DOHH2 (cell line): ENCODE data around the gene TBCK.

ENCODE experiments used
- H3F3A ChIP-seq: fragments of 200-600 bp; sonication (generic), shearing (Covaris generic); 2 replicates; pipeline ENCODE4 v1.6.0; 2016; ENCODE audit warnings: antibody characterized with exemption, mild to moderate bottlenecking; ENCODE audit not compliant: control insufficient read depth, insufficient read depth
- H3K27ac ChIP-seq: fragments of 200-600 bp; sonication (generic); 2 replicates; pipeline ENCODE4 v1.5.1; 2014; ENCODE audit warnings: low read depth, mild to moderate bottlenecking, low read length, moderate library complexity
- H3K27me3 ChIP-seq: fragments of 200-600 bp; sonication (generic); 2 replicates; pipeline ENCODE4 v1.6.1; 2014; ENCODE audit warnings: mild to moderate bottlenecking, low read length, mixed read lengths; ENCODE audit not compliant: control insufficient read depth
- H3K36me3 ChIP-seq: fragments of 200-600 bp; sonication (generic); 2 replicates; pipeline ENCODE4 v1.6.1; 2014; ENCODE audit warnings: mild to moderate bottlenecking, low read length, moderate library complexity, mixed read lengths; ENCODE audit not compliant: control insufficient read depth
- H3K4me1 ChIP-seq: fragments of 200-600 bp; sonication (generic); 2 replicates; pipeline ENCODE4 v1.6.1; 2014; ENCODE audit warnings: mild to moderate bottlenecking, low read length, mixed read lengths; ENCODE audit not compliant: control insufficient read depth
- H3K4me2 ChIP-seq: fragments of 200-600 bp; sonication (generic); 2 replicates; pipeline ENCODE4 v1.6.0; 2014; ENCODE audit warnings: mild to moderate bottlenecking, low read length, moderate library complexity
- H3K4me3 ChIP-seq: fragments of 200-600 bp; sonication (generic); 2 replicates; pipeline ENCODE4 v1.5.1; 2014; ENCODE audit warnings: mild to moderate bottlenecking, low read length, mixed read lengths
- H3K79me2 ChIP-seq: fragments of 200-600 bp; sonication (generic); 2 replicates; pipeline ENCODE4 v1.6.1; 2014; ENCODE audit warnings: mild to moderate bottlenecking, low read length, mixed read lengths; ENCODE audit not compliant: control insufficient read depth
- H3K9me2 ChIP-seq: fragments of 200-600 bp; sonication (generic); replicated peaks from 2 replicates; pipeline ENCODE4 v1.6.1; 2014; ENCODE audit warnings: mild to moderate bottlenecking, low read length, mixed read lengths; ENCODE audit not compliant: control insufficient read depth
- H3K9me3 ChIP-seq: fragments of 200-600 bp; sonication (generic); 2 replicates; pipeline ENCODE4 v1.6.1; 2014; ENCODE audit warnings: antibody characterized with exemption, low read length, mixed read lengths; ENCODE audit not compliant: control insufficient read depth, insufficient read depth
- H4K20me1 ChIP-seq: fragments of 200-600 bp; sonication (generic); 2 replicates; pipeline ENCODE4 v1.6.0; 2014; ENCODE audit warnings: low read depth, mild to moderate bottlenecking, antibody characterized with exemption, low read length, moderate library complexity; ENCODE audit not compliant: control insufficient read depth, insufficient read depth
- CTCF ChIP-seq: fragments of 200-600 bp; sonication (generic); IDR thresholded peaks from one replicate; pipeline ENCODE4 v1.5.1; 2014; ENCODE audit warnings: antibody characterized with exemption, mild to moderate bottlenecking, low read depth, low read length; ENCODE audit not compliant: poor library complexity, severe bottlenecking
- EZH2phosphoT487 ChIP-seq: fragments of 200-600 bp; sonication (generic); IDR thresholded peaks from 2 replicates; pipeline ENCODE4 v1.6.1; 2017; ENCODE audit warnings: borderline replicate concordance, mild to moderate bottlenecking, antibody characterized with exemption, low read length, moderate library complexity, mixed read lengths

Gene TBCK

GRCh38 chr4:106049490-106049889 is 266.5 kb downstream of the TBCK start:
- no peaks in the 10 kb centered on the region for H3F3A ChIP-seq
- H4K20me1 ChIP-seq: no peaks in the 10 kb centered on the region
- no peaks in the 10 kb centered on the region for H3K4me1 ChIP-seq
- no peak overlapping the region for H3K4me2 ChIP-seq
- H3K27ac ChIP-seq: no peak overlapping the region
- H3K27me3 ChIP-seq: no peaks in the 10 kb centered on the region
- no peaks in the 10 kb centered on the region for H3K9me3 ChIP-seq
- no peak overlapping the region for H3K4me3 ChIP-seq
- no peaks in the 10 kb centered on the region for H3K36me3 ChIP-seq
- H3K79me2 ChIP-seq: no peaks in the 10 kb centered on the region
- H3K9me2 ChIP-seq: no peaks in the 10 kb centered on the region
- no peak for TF ChIP-seq CTCF
- TF ChIP-seq EZH2phosphoT487: no peak

- H3K4me2 ChIP-seq: no peak overlapping the region
- no peak overlapping the region for H3K4me3 ChIP-seq
- no peaks in the 10 kb centered on the region for H3K9me2 ChIP-seq
- no peaks in the 10 kb centered on the region for H3K9me3 ChIP-seq
- no peak for TF ChIP-seq EZH2phosphoT487
- no peak for TF ChIP-seq CTCF
- no peaks in the 10 kb centered on the region for H3K79me2 ChIP-seq
- H3K36me3 ChIP-seq: no peaks in the 10 kb centered on the region
- no peaks in the 10 kb centered on the region for H3K27me3 ChIP-seq
- no peaks in the 10 kb centered on the region for H4K20me1 ChIP-seq
- H3K27ac ChIP-seq: no peak overlapping the region
- H3F3A ChIP-seq: no peaks in the 10 kb centered on the region
- H3K4me1 ChIP-seq: no peaks in the 10 kb centered on the region
Observed at GRCh38 chr4:106048250-106048971, 267.6 kb downstream of the TBCK start.

GRCh38 chr4:106046083-106046482 is 269.9 kb downstream of the TBCK start:
- Histone ChIP-seq H3K36me3 (no peaks in the 10 kb centered on the region), H4K20me1 (no peaks in the 10 kb centered on the region), H3F3A (no peaks in the 10 kb centered on the region), H3K4me1 (no peaks in the 10 kb centered on the region), H3K79me2 (no peaks in the 10 kb centered on the region), H3K4me2 (no peak overlapping the region), H3K9me3 (no peaks in the 10 kb centered on the region), H3K9me2 (no peaks in the 10 kb centered on the region), H3K4me3 (no peak overlapping the region), H3K27ac (no peak overlapping the region), H3K27me3 (no peaks in the 10 kb centered on the region)
- TF ChIP-seq EZH2phosphoT487 (no peak), CTCF (no peak)
